OCI-LY7 (cell line): ENCODE measurements around the gene CEP126.

ENCODE experiments used
- CTCF ChIP-seq: fragments of 200-600 bp; sonication (generic); conservative IDR thresholded peaks from 2 replicates; pipeline ENCODE4 v1.5.1; 2014; ENCODE audit warnings: mild to moderate bottlenecking, antibody characterized with exemption, low read length, moderate library complexity, mixed read lengths
- EZH2phosphoT487 ChIP-seq: fragments of 200-600 bp; sonication (generic); IDR thresholded peaks from 2 replicates; pipeline ENCODE4 v1.6.1; 2018; ENCODE audit warnings: low read depth, borderline replicate concordance, mild to moderate bottlenecking, mixed run types, antibody characterized with exemption, low read length, moderate library complexity, mixed read lengths

- TF ChIP-seq CTCF (no peak), EZH2phosphoT487 (no peak)
These were observed 81.3 kb downstream of the CEP126 start for GRCh38 chr11:101996111-101996510.
